ENCODE results near the gene BEAN1. TPM values are rescaled to one million over a fixed set of nuclear protein-coding genes. Genes with fewer than 3 reads are reported as not detected.

The BEAN1 gene
- total and polyA plus RNA-seq, 9 of the 15 experiments (the other 6 are each of a cell fraction or from before 2014, with no cell fraction given) = not detected

DNA sequence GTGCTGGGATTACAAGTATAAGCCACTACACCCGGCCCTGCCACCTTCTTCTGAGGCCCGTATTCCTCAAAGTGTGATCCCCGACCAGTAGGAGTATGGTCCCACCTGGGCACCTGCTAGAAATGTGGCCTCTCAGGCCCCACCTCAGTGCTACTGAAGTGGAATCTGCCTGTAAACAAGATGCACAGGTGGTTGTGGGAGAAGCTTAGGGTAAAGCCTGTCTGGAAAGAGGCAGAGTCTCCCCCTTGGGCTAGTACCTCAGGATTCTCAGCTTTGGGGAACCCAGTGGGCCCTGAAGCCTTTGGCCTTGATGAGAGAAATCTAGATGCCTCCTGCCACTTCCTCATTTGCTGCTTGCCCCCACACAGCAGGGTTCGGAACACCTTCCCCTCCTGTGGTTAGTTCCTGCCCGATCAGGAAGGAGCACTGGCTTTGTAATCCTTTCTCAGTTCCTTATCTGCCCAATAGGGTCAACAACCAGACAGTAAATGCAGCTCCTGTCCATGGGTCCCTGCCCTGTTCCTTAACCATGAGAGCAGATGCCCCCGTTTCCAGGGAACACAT, 97.6 kb downstream of the BEAN1 start (continued):
- 0 out of 2 replicates have a peak, but pooled peaks have one; percentile 6 for TF ChIP-seq CLOCK (CRISPR knock-in tag; IDR thresholded peaks at IDR 0.05; ENCODE audit: borderline replicate concordance)
- no peak for TF ChIP-seq RB1 (IDR thresholded peaks at IDR 0.05; ENCODE audit: low read depth)
- no peak for TF ChIP-seq SAFB2 (IDR thresholded peaks at IDR 0.05; ENCODE audit: borderline replicate concordance, low read depth, low read length, severe bottlenecking)
- peak; percentile 59 for TF ChIP-seq CCNT2 (IDR thresholded peaks at IDR 0.05; ENCODE audit: borderline replicate concordance, extremely low read depth, insufficient read length, low read depth, low read length)
- no peak for TF ChIP-seq KAT7 (CRISPR knock-in tag; IDR thresholded peaks at IDR 0.05; ENCODE audit: borderline replicate concordance)
- TF ChIP-seq, protein P1, sequence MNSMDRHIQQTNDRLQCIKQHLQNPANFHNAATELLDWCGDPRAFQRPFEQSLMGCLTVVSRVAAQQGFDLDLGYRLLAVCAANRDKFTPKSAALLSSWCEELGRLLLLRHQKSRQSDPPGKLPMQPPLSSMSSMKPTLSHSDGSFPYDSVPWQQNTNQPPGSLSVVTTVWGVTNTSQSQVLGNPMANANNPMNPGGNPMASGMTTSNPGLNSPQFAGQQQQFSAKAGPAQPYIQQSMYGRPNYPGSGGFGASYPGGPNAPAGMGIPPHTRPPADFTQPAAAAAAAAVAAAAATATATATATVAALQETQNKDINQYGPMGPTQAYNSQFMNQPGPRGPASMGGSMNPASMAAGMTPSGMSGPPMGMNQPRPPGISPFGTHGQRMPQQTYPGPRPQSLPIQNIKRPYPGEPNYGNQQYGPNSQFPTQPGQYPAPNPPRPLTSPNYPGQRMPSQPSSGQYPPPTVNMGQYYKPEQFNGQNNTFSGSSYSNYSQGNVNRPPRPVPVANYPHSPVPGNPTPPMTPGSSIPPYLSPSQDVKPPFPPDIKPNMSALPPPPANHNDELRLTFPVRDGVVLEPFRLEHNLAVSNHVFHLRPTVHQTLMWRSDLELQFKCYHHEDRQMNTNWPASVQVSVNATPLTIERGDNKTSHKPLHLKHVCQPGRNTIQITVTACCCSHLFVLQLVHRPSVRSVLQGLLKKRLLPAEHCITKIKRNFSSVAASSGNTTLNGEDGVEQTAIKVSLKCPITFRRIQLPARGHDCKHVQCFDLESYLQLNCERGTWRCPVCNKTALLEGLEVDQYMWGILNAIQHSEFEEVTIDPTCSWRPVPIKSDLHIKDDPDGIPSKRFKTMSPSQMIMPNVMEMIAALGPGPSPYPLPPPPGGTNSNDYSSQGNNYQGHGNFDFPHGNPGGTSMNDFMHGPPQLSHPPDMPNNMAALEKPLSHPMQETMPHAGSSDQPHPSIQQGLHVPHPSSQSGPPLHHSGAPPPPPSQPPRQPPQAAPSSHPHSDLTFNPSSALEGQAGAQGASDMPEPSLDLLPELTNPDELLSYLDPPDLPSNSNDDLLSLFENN (IDR thresholded peaks at IDR 0.05; ENCODE audit: low read depth in 2 of 2, low read length in 2 of 2) = peak in 1 of 2 experiments; percentile 35; a peak in 1 of 4 replicates
- no peak for TF ChIP-seq NR2C2 (CRISPR knock-in tag; IDR thresholded peaks at IDR 0.05)
- peak; percentile 25; the same call in 1 of the 2 replicates for TF ChIP-seq NR2C2 (tag; IDR thresholded peaks at IDR 0.05)
- peak; percentile 100 for TF ChIP-seq SPI1 (IDR thresholded peaks at IDR 0.05; ENCODE audit: borderline replicate concordance, low read depth, low read length)
- no peak for TF ChIP-seq RHOXF2B (CRISPR knock-in tag; conservative IDR thresholded peaks at IDR 0.05)
- TF ChIP-seq MTA2 (IDR thresholded peaks at IDR 0.05; ENCODE audit: low read depth) = peak; percentile 52
- TF ChIP-seq ZNF316 (IDR thresholded peaks at IDR 0.05) = no peak
- peak; percentile 56; the same call in 1 of the 2 replicates for TF ChIP-seq BCOR (IDR thresholded peaks at IDR 0.05)
- TF ChIP-seq POLR2G (IDR thresholded peaks at IDR 0.05; ENCODE audit: low read depth, low read length) = no peak
- TF ChIP-seq PTTG1 (tag; IDR thresholded peaks at IDR 0.05; ENCODE audit: low read depth) = no peak

All from K562 (cell line).